ENCODE measurements around the gene HCFC1.
"Not testable (repeated sequence)": the region's sequence is repeated elsewhere in the genome, so short reads cannot be mapped to it uniquely, and the experiment has no call there.

HCFC1 gene

GRCh38 chrX:153995504-153995903 is 23.9 kb upstream of the HCFC1 start:
- H3K4me3 ChIP-seq (ENCODE audit: low read depth, low read length) = no peak overlapping the region
- no peaks in the 10 kb centered on the region for H3K36me3 ChIP-seq (ENCODE audit: control insufficient read depth, insufficient read depth, low read length)
- TF ChIP-seq CTCF (IDR thresholded peaks at IDR 0.05) = no peak
- no peaks in the 10 kb centered on the region for H3K4me1 ChIP-seq
- H2AFZ ChIP-seq = no peak overlapping the region
- H3K4me2 ChIP-seq (ENCODE audit: low read length) = no peak overlapping the region
- H3K79me2 ChIP-seq = no peaks in the 10 kb centered on the region
- H3K27me3 ChIP-seq (ENCODE audit: control insufficient read depth, insufficient read depth, low read length) = no peaks in the 10 kb centered on the region
- H3K9ac ChIP-seq = no peak overlapping the region
- H3K27ac ChIP-seq = no peak overlapping the region
- no peaks in the 10 kb centered on the region for H3K9me3 ChIP-seq (ENCODE audit: control insufficient read depth, low read length)

- not testable (repeated sequence) for H3K4me1 ChIP-seq; H3K9ac ChIP-seq; H3K36me3 ChIP-seq (ENCODE audit: control insufficient read depth, insufficient read depth, low read length); H3K4me3 ChIP-seq (ENCODE audit: low read depth, low read length); H2AFZ ChIP-seq; H3K79me2 ChIP-seq; H3K27ac ChIP-seq; H3K9me3 ChIP-seq (ENCODE audit: control insufficient read depth, low read length); H3K4me2 ChIP-seq (ENCODE audit: low read length); H3K27me3 ChIP-seq (ENCODE audit: control insufficient read depth, insufficient read depth, low read length)
Measured at GRCh38 chrX:153994398-153994797, 22.8 kb upstream of the HCFC1 start.

- no peak overlapping the region for H3K4me3 ChIP-seq (ENCODE audit: low read depth, low read length)
- H3K4me1 ChIP-seq = no peaks in the 10 kb centered on the region
- H3K36me3 ChIP-seq (ENCODE audit: control insufficient read depth, insufficient read depth, low read length) = no peaks in the 10 kb centered on the region
- no peak for TF ChIP-seq CTCF (IDR thresholded peaks at IDR 0.05)
- H3K27me3 ChIP-seq (ENCODE audit: control insufficient read depth, insufficient read depth, low read length) = no peaks in the 10 kb centered on the region
- no peak overlapping the region for H3K27ac ChIP-seq
- no peak overlapping the region for H3K4me2 ChIP-seq (ENCODE audit: low read length)
- H3K9me3 ChIP-seq (ENCODE audit: control insufficient read depth, low read length) = no peaks in the 10 kb centered on the region
- H3K9ac ChIP-seq = no peak overlapping the region
- H3K79me2 ChIP-seq = no peaks in the 10 kb centered on the region
- H2AFZ ChIP-seq = no peak overlapping the region
Measured at GRCh38 chrX:153993978-153994377, 22.4 kb upstream of the HCFC1 start.

- H3K27me3 ChIP-seq (ENCODE audit: control insufficient read depth, insufficient read depth, low read length) = no peaks in the 10 kb centered on the region
- no peaks in the 10 kb centered on the region for H3K79me2 ChIP-seq
- H2AFZ ChIP-seq = no peak overlapping the region
- no peak overlapping the region for H3K4me3 ChIP-seq (ENCODE audit: low read depth, low read length)
- no peak overlapping the region for H3K27ac ChIP-seq
- no peaks in the 10 kb centered on the region for H3K4me1 ChIP-seq
- H3K4me2 ChIP-seq (ENCODE audit: low read length) = no peak overlapping the region
- no peaks in the 10 kb centered on the region for H3K9me3 ChIP-seq (ENCODE audit: control insufficient read depth, low read length)
- no peaks in the 10 kb centered on the region for H3K36me3 ChIP-seq (ENCODE audit: control insufficient read depth, insufficient read depth, low read length)
- TF ChIP-seq CTCF (IDR thresholded peaks at IDR 0.05) = no peak
- H3K9ac ChIP-seq = no peak overlapping the region
Measured at GRCh38 chrX:153993079-153993478, 21.5 kb upstream of the HCFC1 start.

- H3K9me3 ChIP-seq (ENCODE audit: control insufficient read depth, low read length) = no peaks in the 10 kb centered on the region
- H2AFZ ChIP-seq = no peak overlapping the region
- H3K4me2 ChIP-seq (ENCODE audit: low read length) = no peak overlapping the region
- no peaks in the 10 kb centered on the region for H3K79me2 ChIP-seq
- no peak for TF ChIP-seq CTCF (IDR thresholded peaks at IDR 0.05)
- H3K27me3 ChIP-seq (ENCODE audit: control insufficient read depth, insufficient read depth, low read length) = no peaks in the 10 kb centered on the region
- H3K27ac ChIP-seq = no peak overlapping the region
- no peaks in the 10 kb centered on the region for H3K4me1 ChIP-seq
- no peak overlapping the region for H3K4me3 ChIP-seq (ENCODE audit: low read depth, low read length)
- H3K36me3 ChIP-seq (ENCODE audit: control insufficient read depth, insufficient read depth, low read length) = no peaks in the 10 kb centered on the region
- no peak overlapping the region for H3K9ac ChIP-seq
Measured at GRCh38 chrX:153992180-153992579, 20.6 kb upstream of the HCFC1 start.
